K562 (cell line): ENCODE results near the gene USP12. TPM values are rescaled to one million over a fixed set of nuclear protein-coding genes. Genes with fewer than 3 reads are reported as not detected.

Experiments
- E2F4 ChIP-seq: sonication (generic); formaldehyde crosslinking; IDR thresholded peaks from 2 replicates; pipeline ENCODE4 v1.8.0; 2022; ENCODE audit warnings: mild to moderate bottlenecking, low read depth, missing genetic modification reagents
- ETV1 ChIP-seq: fragments of 450-650 bp; conservative IDR thresholded peaks from 2 replicates; pipeline ENCODE4 v1.6.1; 2016; ENCODE audit warnings: missing genetic modification characterization, control low read depth, low read depth, missing compliant biosample characterization
- HINFP ChIP-seq: fragments of 450-650 bp; conservative IDR thresholded peaks from 2 replicates; pipeline ENCODE4 v1.6.1; 2016; ENCODE audit warnings: missing genetic modification characterization, low read depth, mild to moderate bottlenecking, control low read depth, missing compliant biosample characterization
- KHSRP ChIP-seq: fragments of 450-650 bp; IDR thresholded peaks from 2 replicates; pipeline ENCODE4 v1.6.1; 2017
- MAFF ChIP-seq: IDR thresholded peaks from 2 replicates; pipeline ENCODE4 v1.6.1; 2012; ENCODE audit warnings: low read length, improper control_type of control experiment
- NCOA6 ChIP-seq: fragments of 450-650 bp; IDR thresholded peaks from 2 replicates; pipeline ENCODE4 v1.6.1; 2017; ENCODE audit warnings: mild to moderate bottlenecking
- NFE2 ChIP-seq: IDR thresholded peaks from 2 replicates; pipeline ENCODE4 v1.6.1; 2014; ENCODE audit warnings: antibody characterized with exemption, low read depth
- POLR3G ChIP-seq: IDR thresholded peaks from 2 replicates; pipeline ENCODE4 v1.6.1; 2011; ENCODE audit not compliant: insufficient read length, insufficient replicate concordance; ENCODE audit errors: extremely low read depth
- RBM17 ChIP-seq: fragments of 200-400 bp; formaldehyde crosslinking; IDR thresholded peaks from 2 replicates; pipeline ENCODE4 v1.6.1; 2017; ENCODE audit warnings: low read depth, mild to moderate bottlenecking, low read length, borderline replicate concordance
- SUPT5H ChIP-seq: fragments of 450-650 bp; IDR thresholded peaks from 2 replicates; pipeline ENCODE4 v1.6.1; 2016
- ZBTB34 ChIP-seq: fragments of 250-450 bp; sonication (Bioruptor Pico); IDR thresholded peaks from 2 replicates; pipeline ENCODE4 v1.8.0; 2021; ENCODE audit warnings: mild to moderate bottlenecking, moderate library complexity
- ZBTB8A ChIP-seq: fragments of 450-650 bp; IDR thresholded peaks from 2 replicates; pipeline ENCODE4 v1.6.1; 2018; ENCODE audit warnings: mild to moderate bottlenecking, moderate library complexity; ENCODE audit not compliant: partially characterized antibody
- ZNF609 ChIP-seq: sonication (generic); formaldehyde crosslinking; IDR thresholded peaks from 2 replicates; pipeline ENCODE4 v1.8.1; 2023; ENCODE audit warnings: missing genetic modification reagents, mild to moderate bottlenecking, borderline replicate concordance
- ZNF785 ChIP-seq: fragments of 250-450 bp; sonication (Bioruptor Pico); IDR thresholded peaks from 2 replicates; pipeline ENCODE4 v1.4.0; 2020; ENCODE audit warnings: mild to moderate bottlenecking
- polyA plus RNA-seq, 8 experiments: library from polyadenylated mRNA; depleted of rRNA in 4 of 8; stranded (reverse) in 5 of 8; unstranded in 3 of 8; fragments of >200 nt; fragmentation: Nextera tagmentation in 2 of 8; fragmentation: Illumina TruSeq in 1 of 8; extraction: Ambion mirVana in 2 of 8; extraction: Trizol in 1 of 8; gene quantifications; 2 replicates each; pipeline versions ENCODE4 v1.2.1 to v1.2.3, GENCODE V29; 2011 to 2014; ENCODE audit warnings: inconsistent platforms in 1 of 8, missing spikeins in 1 of 8
- total RNA-seq, 7 experiments: library from RNA; depleted of rRNA in 6 of 7; stranded (reverse); fragments of >200 nt in 6 of 7; fragmentation: Illumina TruSeq in 2 of 7; extraction: Trizol in 2 of 7; gene quantifications; 2 replicates each; pipeline versions ENCODE4 v1.2.1 to v1.2.3, GENCODE V29; 2011 to 2021; ENCODE audit warnings: low replicate concordance in 1 of 7
- TF ChIP-seq, protein P1 (sequence below): fragments of 450-650 bp; formaldehyde crosslinking; conservative IDR thresholded peaks from 2 replicates; pipeline ENCODE4 v1.4.0; 2022; ENCODE audit warnings: mild to moderate bottlenecking, missing genetic modification characterization
- TF ChIP-seq, protein P2 (sequence below): IDR thresholded peaks from 2 replicates; pipeline ENCODE4 v1.6.1; 2011; ENCODE audit not compliant: insufficient read length; ENCODE audit errors: extremely low read depth

Gene USP12
- total and polyA plus RNA-seq, 9 of the 15 experiments (the other 6 are each of a cell fraction or from before 2014, with no cell fraction given), result 1.8 to 20.5 (median 13.3) TPM

DNA sequence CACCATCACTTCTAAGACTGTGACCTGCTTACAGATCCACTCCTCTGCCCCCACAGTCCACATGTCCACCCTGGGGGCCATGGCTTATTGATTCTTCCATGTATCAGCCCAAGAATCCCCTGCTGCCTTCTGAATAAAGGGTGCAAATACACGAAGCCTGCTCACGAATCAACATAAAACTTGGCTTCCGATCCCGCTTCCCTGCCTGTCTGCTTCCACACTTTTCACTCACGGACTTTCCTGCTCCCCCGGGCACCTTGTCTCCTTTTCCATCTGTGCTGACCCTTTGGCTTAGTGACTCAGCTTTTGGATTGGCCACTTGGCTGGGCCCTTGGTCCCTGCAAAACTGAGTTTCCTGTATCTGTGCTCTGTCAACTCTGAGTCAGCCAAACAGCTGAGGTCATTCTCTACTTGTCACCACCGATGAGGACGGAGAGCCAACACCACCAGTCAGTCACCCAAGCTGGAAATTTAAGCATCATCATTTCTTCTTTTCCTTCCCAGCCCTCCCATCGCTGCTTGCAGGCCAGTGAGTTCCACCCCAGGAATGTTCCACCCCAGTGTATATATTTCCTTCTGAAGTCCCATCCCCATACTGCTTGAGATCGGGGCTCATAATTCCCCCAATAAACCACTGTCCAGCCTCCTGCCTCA, 11.4 kb upstream of the USP12 start (continued):
- TF ChIP-seq ZNF609 (CRISPR knock-in tag) (no peak), ZBTB8A (no peak), ZBTB34 (CRISPR knock-in tag) (no peak), RBM17 (no peak), E2F4 (CRISPR knock-in tag) (no peak), POLR3G (no peak), SUPT5H (no peak), ZNF785 (CRISPR knock-in tag) (no peak), KHSRP (no peak), NFE2 (peak; percentile 89), NCOA6 (no peak), MAFF (peak; percentile 76; the same call in 1 of the 2 replicates), ETV1 (tag) (0 out of 2 replicates have a peak, but pooled peaks have one; percentile 8), HINFP (tag) (no peak)
- TF ChIP-seq, protein P1, sequence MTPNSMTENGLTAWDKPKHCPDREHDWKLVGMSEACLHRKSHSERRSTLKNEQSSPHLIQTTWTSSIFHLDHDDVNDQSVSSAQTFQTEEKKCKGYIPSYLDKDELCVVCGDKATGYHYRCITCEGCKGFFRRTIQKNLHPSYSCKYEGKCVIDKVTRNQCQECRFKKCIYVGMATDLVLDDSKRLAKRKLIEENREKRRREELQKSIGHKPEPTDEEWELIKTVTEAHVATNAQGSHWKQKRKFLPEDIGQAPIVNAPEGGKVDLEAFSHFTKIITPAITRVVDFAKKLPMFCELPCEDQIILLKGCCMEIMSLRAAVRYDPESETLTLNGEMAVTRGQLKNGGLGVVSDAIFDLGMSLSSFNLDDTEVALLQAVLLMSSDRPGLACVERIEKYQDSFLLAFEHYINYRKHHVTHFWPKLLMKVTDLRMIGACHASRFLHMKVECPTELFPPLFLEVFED (CRISPR knock-in tag), result no peak
- TF ChIP-seq, protein P2, sequence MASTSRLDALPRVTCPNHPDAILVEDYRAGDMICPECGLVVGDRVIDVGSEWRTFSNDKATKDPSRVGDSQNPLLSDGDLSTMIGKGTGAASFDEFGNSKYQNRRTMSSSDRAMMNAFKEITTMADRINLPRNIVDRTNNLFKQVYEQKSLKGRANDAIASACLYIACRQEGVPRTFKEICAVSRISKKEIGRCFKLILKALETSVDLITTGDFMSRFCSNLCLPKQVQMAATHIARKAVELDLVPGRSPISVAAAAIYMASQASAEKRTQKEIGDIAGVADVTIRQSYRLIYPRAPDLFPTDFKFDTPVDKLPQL, result no peak
